SK-N-DZ (cell line): Measurements from ENCODE around the gene TSSC4.

Experiments
- DNase-seq: peaks from one replicate; pipeline ENCODE4 v3.0.0-alpha.2; 2015; ENCODE audit warnings: low spot score

Gene TSSC4

GRCh38 chr11:2433106-2433925 is 32.8 kb downstream of the TSSC4 start:
- DNase-seq: no peak

DNA sequence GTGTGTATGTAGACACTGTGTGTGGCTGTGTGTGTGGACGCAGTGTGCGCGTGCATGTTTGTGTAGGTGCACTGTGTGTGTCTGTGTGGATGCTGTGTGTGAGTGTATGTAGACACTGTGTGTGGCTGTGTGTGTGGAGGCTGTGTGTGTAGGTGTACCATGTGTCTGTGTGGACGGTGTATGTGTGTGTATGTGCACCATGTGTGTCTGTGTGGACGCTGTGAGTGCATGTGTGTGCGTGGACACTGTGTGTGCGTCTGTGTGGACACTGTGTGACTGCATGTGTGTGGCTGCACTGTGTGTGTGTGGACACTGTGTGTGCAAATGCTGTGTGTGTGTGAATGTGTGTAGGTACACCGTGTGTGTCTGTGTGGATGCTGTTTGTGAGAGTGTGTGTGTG is 33.5 kb downstream of the TSSC4 start:
- no peak for DNase-seq

GRCh38 chr11:2434506-2435255 is 34.1 kb downstream of the TSSC4 start:
- DNase-seq: no peak

- no peak for DNase-seq
Observed at GRCh38 chr11:2435288-2436012, 34.9 kb downstream of the TSSC4 start.

DNA sequence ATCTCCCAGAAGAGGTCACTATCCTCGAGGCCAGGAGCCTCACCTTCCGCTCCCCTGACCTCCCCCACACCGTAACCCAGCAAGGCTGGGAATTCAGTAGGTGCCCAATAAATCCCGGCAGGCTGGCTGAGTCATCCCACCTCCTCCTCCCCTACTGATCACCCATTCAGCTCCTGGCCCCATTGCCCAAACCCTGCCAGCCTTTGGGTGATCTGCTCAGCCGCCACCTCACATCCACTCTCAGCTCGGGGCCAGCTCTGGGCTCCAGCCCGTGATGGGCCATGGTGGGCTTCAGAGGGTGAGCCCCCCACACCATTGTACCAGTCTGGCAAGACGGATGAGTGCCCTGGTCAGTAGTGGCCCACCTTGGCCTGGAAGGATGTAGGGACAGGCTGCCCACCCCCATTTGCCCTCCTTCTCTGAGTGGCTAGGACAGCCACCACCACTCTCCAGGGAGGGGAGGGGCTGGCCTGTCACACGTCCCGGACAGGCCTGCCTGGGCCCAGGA is 35.5 kb downstream of the TSSC4 start:
- no peak for DNase-seq

- no peak for DNase-seq
Observed at GRCh38 chr11:2436521-2437031, 36.0 kb downstream of the TSSC4 start.

DNA sequence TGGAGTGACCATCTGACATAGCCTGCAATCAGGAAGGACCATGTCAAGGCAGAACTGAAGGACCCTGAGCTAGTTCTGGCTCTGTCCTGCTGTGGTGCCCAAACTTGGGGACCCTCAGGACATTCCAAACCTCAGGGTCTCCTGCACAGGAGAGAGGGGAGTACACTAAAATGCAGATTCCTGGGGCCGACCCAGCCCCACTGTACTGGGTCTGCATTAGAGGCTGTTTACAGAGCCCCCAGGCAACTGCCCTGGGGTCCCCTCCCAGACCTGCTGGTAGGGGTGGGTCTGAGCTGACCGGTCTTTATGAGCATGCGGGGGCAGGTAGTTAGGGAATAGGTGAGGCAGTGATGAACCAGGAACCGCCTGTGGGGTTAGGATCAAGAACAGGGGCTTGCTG is 37.0 kb downstream of the TSSC4 start:
- DNase-seq: no peak

GRCh38 chr11:2439820-2440219 is 39.3 kb downstream of the TSSC4 start:
- DNase-seq: no peak

- no peak for DNase-seq
Observed at GRCh38 chr11:2440646-2441045, 40.1 kb downstream of the TSSC4 start.

- DNase-seq: no peak
Observed at GRCh38 chr11:2441171-2441570, 40.6 kb downstream of the TSSC4 start.

- DNase-seq: no peak
Observed at GRCh38 chr11:2442589-2442988, 42.0 kb downstream of the TSSC4 start.

GRCh38 chr11:2443406-2443805 is 42.9 kb downstream of the TSSC4 start:
- DNase-seq: no peak

DNA sequence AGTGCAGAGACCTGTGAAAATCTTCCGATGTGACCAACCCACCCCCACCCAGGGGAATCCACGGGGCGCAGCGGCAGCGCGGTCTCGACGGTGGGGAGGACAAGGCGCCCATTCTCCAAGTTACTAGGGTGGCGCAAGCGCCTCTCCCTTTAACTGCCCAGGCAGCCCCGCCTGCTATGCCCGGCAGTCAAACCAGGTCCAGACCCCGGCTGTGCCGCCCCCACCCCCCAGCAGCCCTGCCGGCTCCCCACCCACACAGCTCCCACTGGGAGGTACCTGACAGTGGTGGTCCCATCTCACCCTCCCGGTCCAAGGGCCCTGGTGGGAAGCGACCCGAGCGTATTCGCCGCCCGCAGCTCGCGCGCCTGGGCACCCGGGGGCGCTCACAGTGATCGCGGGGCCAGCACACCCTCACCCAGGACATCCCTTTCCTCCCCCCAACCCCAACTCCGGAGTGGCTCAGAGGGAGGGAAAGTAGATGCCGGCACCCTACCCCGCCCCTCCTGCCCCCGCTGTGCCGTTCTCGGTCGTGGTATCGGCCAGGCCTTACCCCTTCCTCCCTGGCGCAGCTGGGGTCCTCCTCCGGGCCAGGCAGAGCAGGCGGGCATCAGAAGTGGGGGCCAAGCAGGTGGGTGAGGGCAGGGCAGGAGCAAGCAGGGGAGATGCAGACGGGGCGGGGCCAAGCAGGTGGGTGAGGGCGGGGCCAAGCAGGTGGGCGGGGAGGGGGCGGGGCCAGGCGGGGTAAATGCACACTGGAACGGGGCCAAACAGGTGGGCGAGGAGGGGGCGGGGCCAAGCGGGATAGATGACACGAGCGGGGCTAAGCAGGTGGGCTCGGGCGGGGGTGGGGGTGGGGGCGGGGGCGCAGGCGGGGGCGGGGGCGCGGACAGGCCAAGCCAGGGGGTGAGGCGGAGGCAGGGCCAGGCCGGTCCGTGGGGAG is 43.6 kb downstream of the TSSC4 start, which contains the start of gene TRPM5:
Gene TRPM5, minus strand, starts transcription at position 634 of the 940 bp plus-strand sequence. CDS start 21,478 bp downstream, outside the sequence.
- no peak for DNase-seq

DNA sequence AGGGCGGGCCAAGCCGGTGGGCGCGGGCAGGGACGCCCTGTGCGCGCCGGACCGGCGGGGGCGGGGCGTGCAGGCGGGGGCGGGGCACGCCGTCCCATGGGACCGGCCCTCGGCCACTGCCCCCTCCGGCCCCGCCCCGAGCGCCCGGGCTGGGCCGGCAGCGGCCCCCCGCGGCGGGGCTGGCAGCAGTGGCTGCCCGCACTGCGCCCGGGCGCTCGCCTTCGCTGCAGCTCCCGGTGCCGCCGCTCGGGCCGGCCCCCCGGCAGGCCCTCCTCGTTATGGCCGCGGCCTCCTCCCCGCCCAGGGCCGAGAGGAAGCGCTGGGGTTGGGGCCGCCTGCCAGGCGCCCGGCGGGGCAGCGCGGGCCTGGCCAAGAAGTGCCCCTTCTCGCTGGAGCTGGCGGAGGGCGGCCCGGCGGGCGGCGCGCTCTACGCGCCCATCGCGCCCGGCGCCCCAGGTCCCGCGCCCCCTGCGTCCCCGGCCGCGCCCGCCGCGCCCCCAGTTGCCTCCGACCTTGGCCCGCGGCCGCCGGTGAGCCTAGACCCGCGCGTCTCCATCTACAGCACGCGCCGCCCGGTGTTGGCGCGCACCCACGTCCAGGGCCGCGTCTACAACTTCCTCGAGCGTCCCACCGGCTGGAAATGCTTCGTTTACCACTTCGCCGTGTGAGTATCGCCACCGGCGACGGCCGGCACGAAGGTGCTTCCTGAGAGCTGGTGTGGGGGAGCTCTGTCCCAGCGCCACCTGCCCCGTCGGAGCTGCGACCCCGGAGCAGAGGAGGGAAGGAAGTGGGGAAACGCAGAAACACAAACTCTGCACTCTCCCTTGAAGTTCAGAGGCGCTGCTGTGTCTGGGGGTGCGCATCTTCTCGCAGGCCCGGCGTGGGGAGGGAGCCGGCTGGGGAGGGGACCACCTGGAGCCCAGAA is 44.5 kb downstream of the TSSC4 start, which contains the start of gene KCNQ1:
Gene KCNQ1, plus strand, starts transcription at position 188 of the 925 bp plus-strand sequence. Its CDS starts 91 bp downstream, at position 279.
- no peak for DNase-seq

DNA sequence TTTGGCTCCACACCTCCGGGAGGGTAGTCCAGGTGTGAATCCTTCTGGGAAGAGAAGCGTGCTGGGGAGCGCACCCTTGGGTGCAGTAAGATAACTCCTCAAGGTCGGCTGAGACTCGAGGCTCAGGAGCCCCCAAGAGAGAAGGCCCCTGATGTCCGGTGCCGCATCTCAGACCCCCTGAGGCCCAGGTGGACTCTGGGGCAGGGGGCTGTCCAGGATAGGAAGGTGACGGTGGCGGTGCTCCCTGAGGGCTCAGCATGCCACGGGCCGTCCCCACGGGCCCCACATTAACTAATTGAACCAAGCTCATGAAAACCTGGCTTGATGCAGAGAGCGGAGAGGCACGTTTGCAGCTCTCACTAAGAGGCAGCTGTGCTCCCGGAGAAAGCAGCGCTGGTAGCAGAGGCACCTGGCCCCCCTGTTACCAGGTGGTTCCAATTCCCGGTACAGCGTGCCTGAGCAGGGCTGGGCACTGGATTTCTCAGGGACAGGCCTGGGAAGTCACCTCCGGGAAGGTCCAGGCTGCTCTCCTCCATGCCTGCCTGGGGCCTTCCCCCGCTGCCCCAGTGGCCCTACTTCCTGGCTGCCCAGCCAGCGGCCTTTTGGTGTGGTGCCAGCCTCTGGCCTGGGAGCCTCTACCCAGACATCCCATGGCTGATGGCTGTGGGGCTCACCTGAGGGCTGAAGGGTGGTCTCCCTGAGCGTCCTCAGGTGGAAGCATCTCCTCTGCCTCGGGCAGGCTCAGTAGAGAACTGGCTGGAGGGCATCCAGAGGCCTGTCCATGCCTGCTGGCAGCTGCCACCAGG is 45.4 kb downstream of the TSSC4 start:
- DNase-seq: no peak

GRCh38 chr11:2446590-2447252 is 46.2 kb downstream of the TSSC4 start:
- DNase-seq: no peak

GRCh38 chr11:2447253-2447950 is 46.9 kb downstream of the TSSC4 start:
- DNase-seq: no peak
